ENCODE results near the gene SAP25. TPM values are rescaled to one million over a fixed set of nuclear protein-coding genes. Genes with fewer than 3 reads are reported as not detected.

Gene SAP25
- total RNA-seq, 1 experiment from 2014 or later: 4.4 TPM

- TF ChIP-seq ZBTB33 (IDR thresholded peaks at IDR 0.05; ENCODE audit: extremely low read depth, insufficient replicate concordance, low read length): no peak
- TF ChIP-seq SP1 (IDR thresholded peaks at IDR 0.05; ENCODE audit: low read depth): no peak
- TF ChIP-seq ELF1 (IDR thresholded peaks at IDR 0.05; ENCODE audit: borderline replicate concordance, low read depth): no peak
- no peak for TF ChIP-seq EZH2 (IDR thresholded peaks at IDR 0.05)
- TF ChIP-seq CEBPB (IDR thresholded peaks at IDR 0.05; ENCODE audit: low read depth): no peak
- no peak for TF ChIP-seq EZH2phosphoT487 (IDR thresholded peaks at IDR 0.05; ENCODE audit: borderline replicate concordance)
Observed at GRCh38 chr7:100562195-100563099, 11.3 kb downstream of the SAP25 start (continued).

GRCh38 chr7:100561491-100562194 is 12.1 kb downstream of the SAP25 start:
- ATAC-seq: no peak
- intact Hi-C loops (cut with micrococcal nuclease): no loop called here
- no peak for TF ChIP-seq EZH2 (IDR thresholded peaks at IDR 0.05)
- TF ChIP-seq ELF1 (IDR thresholded peaks at IDR 0.05; ENCODE audit: borderline replicate concordance, low read depth): no peak
- TF ChIP-seq ZBTB33 (IDR thresholded peaks at IDR 0.05; ENCODE audit: extremely low read depth, insufficient replicate concordance, low read length): no peak
- TF ChIP-seq JUND (IDR thresholded peaks at IDR 0.05): no peak
- no peak for TF ChIP-seq ZFX (IDR thresholded peaks at IDR 0.05)
- no peak for TF ChIP-seq SIN3A (IDR thresholded peaks at IDR 0.05; ENCODE audit: low read depth)
- no peak for TF ChIP-seq POLR2AphosphoS5 (IDR thresholded peaks at IDR 0.05; ENCODE audit: low read depth, low read length)
- TF ChIP-seq SRF (IDR thresholded peaks at IDR 0.05; ENCODE audit: low read depth): no peak
- TF ChIP-seq EZH2phosphoT487 (IDR thresholded peaks at IDR 0.05; ENCODE audit: borderline replicate concordance): no peak
- TF ChIP-seq POLR2A (IDR thresholded peaks at IDR 0.05; ENCODE audit: borderline replicate concordance, extremely low read depth, insufficient read depth, insufficient read length): no peak
- TF ChIP-seq MAX (IDR thresholded peaks at IDR 0.05): no peak
- TF ChIP-seq CEBPB (IDR thresholded peaks at IDR 0.05; ENCODE audit: low read depth): no peak
- no peak for TF ChIP-seq ZNF274 (IDR thresholded peaks at IDR 0.05; ENCODE audit: low read depth, low read length)
- no peak for TF ChIP-seq TCF7L2 (IDR thresholded peaks at IDR 0.05; ENCODE audit: borderline replicate concordance, extremely low read depth, insufficient read depth, insufficient read length)
- no peak for TF ChIP-seq CBX3 (IDR thresholded peaks at IDR 0.05; ENCODE audit: low read depth)
- TF ChIP-seq YY1 (IDR thresholded peaks at IDR 0.05; ENCODE audit: extremely low read depth, insufficient replicate concordance, low read depth, low read length): no peak
- no peak for TF ChIP-seq SP1 (IDR thresholded peaks at IDR 0.05; ENCODE audit: low read depth)
- TF ChIP-seq EGR1 (IDR thresholded peaks at IDR 0.05; ENCODE audit: low read depth): no peak
- no peak for TF ChIP-seq FOSL1 (IDR thresholded peaks at IDR 0.05; ENCODE audit: low read depth)
- no peak for DNase-seq (ENCODE audit: low read depth, low spot score)
- H3K27ac ChIP-seq (ENCODE audit: low read depth, low read length): no peak overlapping the region
- H3K9me2 ChIP-seq (ENCODE audit: insufficient read depth): no peaks in the 10 kb centered on the region
- 0 out of 4 replicates have a peak, but pooled peaks cover 0 to 3% of the 10 kb centered on the region in 2 experiments for H3K4me1 ChIP-seq (ENCODE audit: control insufficient read depth in 1 of 2, insufficient read depth in 2 of 2, low read length in 2 of 2)
- no peak overlapping the region for H2AFZ ChIP-seq (ENCODE audit: low read depth, low read length, poor library complexity, severe bottlenecking)
- no peaks in the 10 kb centered on the region for H3K27me3 ChIP-seq (ENCODE audit: insufficient read depth, low read length)
- no peak overlapping the region for H3K4me2 ChIP-seq (ENCODE audit: low read length)
- H3K9me3 ChIP-seq (ENCODE audit: control insufficient read depth in 1 of 2, insufficient read depth in 1 of 2, low read depth in 1 of 2, low read length in 2 of 2): no peaks in the 10 kb centered on the region
- H3K79me2 ChIP-seq (ENCODE audit: insufficient read depth, low read length): no peaks in the 10 kb centered on the region
- no peaks in the 10 kb centered on the region for H4K20me1 ChIP-seq (ENCODE audit: insufficient read depth)
- BruUV-seq (replicated peaks): no TSS peak
- no peak overlapping the region for H3K9ac ChIP-seq (ENCODE audit: low read length)
- CTCF ChIA-PET: no interaction called here
- no peak overlapping the region for H3K4me3 ChIP-seq (replicated peaks in 1 of 2; ENCODE audit: low read depth in 1 of 2, low read length in 2 of 2)
- RAD21 ChIA-PET (ENCODE audit: low non-redundant PET in 1 of 2, low total read pairs in 2 of 2, uncharacterized antibody in 2 of 2, unreplicated experiment in 2 of 2): no interaction called here
- POLR2A ChIA-PET: no interaction called here
- no peaks in the 10 kb centered on the region for H3K36me3 ChIP-seq (ENCODE audit: control insufficient read depth in 1 of 2, insufficient read depth in 2 of 2, low read length in 2 of 2)

All from HCT116 (cell line).